Fibroblast of skin of back (primary cell): ENCODE results near the gene SMC3.
A peak's percentile ranks its signal among the peaks of the same experiment; 100 is the strongest.

ENCODE experiments used
- DNase-seq: peaks from one replicate; pipeline ENCODE4 v3.0.0-alpha.2; 2013

Gene SMC3

DNA sequence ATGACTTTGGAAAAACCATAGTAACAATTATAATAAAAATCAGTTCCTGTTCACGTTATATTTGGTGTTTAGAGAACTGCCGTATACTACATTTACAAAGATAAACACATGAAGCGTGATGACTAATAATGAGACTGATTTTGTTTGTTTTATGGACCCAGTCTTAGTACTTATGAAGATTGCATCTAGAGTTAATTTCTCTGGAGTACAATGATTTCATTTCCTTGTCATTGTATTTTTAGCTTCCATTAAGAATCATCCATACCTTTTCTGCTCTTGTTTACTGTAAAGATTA is 79.6 kb downstream of the SMC3 start:
- DNase-seq = no peak

- peak; percentile 34 for DNase-seq
These were observed 81.3 kb downstream of the SMC3 start for GRCh38 chr10:110648692-110649346.

DNA sequence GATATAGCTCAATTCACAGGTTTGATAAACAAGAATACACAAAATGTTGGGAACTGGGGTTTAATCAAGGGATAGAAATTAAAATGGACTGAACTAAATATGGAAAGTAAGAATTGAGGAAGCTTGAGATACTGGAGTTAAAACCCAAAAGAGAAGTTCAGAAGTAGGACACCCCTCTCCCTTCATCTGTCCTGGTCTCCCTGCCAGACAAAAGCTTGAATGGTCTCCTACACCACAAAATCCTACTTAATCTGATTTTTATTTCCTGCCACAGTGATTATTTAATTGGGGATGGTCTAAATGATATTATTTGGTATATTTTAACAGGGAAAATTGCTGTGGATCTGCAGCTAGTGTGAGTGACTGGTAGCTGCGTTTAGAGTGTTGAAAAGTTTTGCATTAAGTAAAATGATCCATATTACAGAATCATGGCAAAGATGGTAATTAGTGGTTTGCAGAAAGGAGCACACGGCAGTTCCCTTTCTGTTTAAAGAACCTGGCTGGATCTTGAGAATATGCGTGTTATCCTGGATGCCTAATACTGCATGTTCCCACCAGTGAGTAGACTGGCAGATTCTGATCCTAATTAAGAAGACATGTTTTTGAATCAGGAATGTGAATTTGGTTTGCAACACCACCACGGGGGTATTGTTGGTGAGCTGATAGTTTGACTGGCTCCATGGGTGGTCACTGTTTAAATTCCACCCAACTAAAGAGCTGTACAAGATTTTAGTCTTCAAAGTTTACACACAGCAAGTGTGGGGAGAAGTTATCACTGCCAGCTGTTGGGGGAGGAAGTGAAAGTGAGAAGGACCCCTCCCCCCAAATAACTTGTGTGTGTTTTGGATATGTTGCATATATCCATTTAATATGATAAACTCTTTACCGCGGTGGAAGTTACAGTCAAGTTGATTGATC is 82.1 kb downstream of the SMC3 start:
- peak; percentile 29 for DNase-seq

- DNase-seq = no peak
These were observed 82.8 kb downstream of the SMC3 start for GRCh38 chr10:110650265-110650668.

DNA sequence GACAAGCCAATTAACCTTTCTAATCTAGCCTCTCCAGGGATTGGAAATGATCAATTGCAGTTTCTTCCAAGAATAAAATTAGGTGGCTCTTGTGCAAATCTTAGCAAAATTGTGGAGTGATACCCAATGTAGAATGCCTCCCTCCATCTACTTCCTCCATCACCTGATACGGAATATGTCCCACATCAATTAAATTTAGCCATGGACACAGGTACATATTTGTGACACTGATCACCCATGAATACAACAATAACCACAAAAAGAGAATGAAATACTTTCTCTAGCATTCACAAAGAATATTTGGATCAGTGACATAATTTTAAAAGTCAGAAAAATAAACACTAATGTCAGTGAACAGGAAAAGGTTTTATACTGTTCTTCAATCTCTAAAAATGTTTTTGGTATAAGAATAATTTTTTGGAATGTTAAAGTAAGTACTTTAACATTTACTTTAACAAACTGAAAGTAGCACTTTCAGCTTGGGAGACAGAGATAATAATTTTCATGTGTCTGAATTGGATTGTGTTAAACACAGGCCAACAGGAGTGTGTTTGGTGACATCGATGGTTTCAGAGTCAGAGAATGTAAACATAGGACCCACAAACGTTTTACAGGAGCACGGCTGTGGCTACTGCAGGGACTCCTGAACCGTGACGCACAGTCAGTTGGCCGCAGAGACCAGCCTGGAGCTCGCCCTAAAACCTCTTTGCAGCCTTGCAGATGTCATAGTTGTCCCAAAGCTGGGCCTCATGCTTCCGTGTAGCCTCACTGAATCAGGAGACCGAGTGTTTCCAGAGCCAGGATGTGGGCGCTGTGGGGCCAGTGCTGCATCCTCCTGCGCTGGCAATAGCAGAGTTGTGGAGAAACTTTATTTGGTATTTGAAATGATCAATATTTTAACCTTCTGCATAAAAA is 83.8 kb downstream of the SMC3 start:
- DNase-seq = peak; percentile 79

GRCh38 chr10:110652475-110653118 is 85.1 kb downstream of the SMC3 start:
- DNase-seq = no peak
